GM21529 (cell line): Measurements from ENCODE around the gene KRTAP5-2.
"Not testable (repeated sequence)": the region's sequence is repeated elsewhere in the genome, so short reads cannot be mapped to it uniquely, and the experiment has no call there.

Experiments
- ATAC-seq: cut with Tn5 transposase; IDR thresholded peaks from one replicate; pipeline ENCODE4 v1.9.1; 2021; ENCODE audit not compliant: unreplicated experiment

The KRTAP5-2 gene

GRCh38 chr11:1597994-1598380 lies at the start of gene KRTAP5-2:
Gene KRTAP5-2, minus strand, starts transcription at chr11:1598294. Its CDS starts 44 bp downstream, at chr11:1598250.
- no peak for ATAC-seq

- ATAC-seq, result not testable (repeated sequence)
Measured at GRCh38 chr11:1646540-1646939, 48.4 kb upstream of the KRTAP5-2 start.

- ATAC-seq, result no peak
Measured at GRCh38 chr11:1645357-1645821, 47.3 kb upstream of the KRTAP5-2 start.

- no peak for ATAC-seq
Measured at GRCh38 chr11:1644601-1645356, 46.7 kb upstream of the KRTAP5-2 start.

- no peak for ATAC-seq
Measured at GRCh38 chr11:1643146-1643690, 45.1 kb upstream of the KRTAP5-2 start.

- ATAC-seq, result no peak
Measured at GRCh38 chr11:1642288-1643145, 44.4 kb upstream of the KRTAP5-2 start.

GRCh38 chr11:1641096-1641495 lies 43.0 kb upstream of the KRTAP5-2 start:
- ATAC-seq, result no peak

GRCh38 chr11:1640076-1640946 lies 42.2 kb upstream of the KRTAP5-2 start:
- ATAC-seq, result no peak

GRCh38 chr11:1639666-1640065 lies 41.6 kb upstream of the KRTAP5-2 start:
- no peak for ATAC-seq

GRCh38 chr11:1639102-1639620 lies 41.1 kb upstream of the KRTAP5-2 start:
- ATAC-seq, result no peak

- no peak for ATAC-seq
Measured at GRCh38 chr11:1638344-1638743, 40.2 kb upstream of the KRTAP5-2 start.

GRCh38 chr11:1637628-1638027 lies 39.5 kb upstream of the KRTAP5-2 start:
- no peak for ATAC-seq

GRCh38 chr11:1636291-1636950 lies 38.3 kb upstream of the KRTAP5-2 start:
- ATAC-seq, result no peak

GRCh38 chr11:1633864-1634263 lies 35.8 kb upstream of the KRTAP5-2 start:
- no peak for ATAC-seq

GRCh38 chr11:1632053-1632714 lies 34.1 kb upstream of the KRTAP5-2 start:
- ATAC-seq, result no peak

- ATAC-seq, result no peak
Measured at GRCh38 chr11:1631066-1631568, 33.0 kb upstream of the KRTAP5-2 start.

GRCh38 chr11:1630271-1630670 lies 32.2 kb upstream of the KRTAP5-2 start:
- no peak for ATAC-seq

- no peak for ATAC-seq
Measured at GRCh38 chr11:1629326-1630185, 31.5 kb upstream of the KRTAP5-2 start, which contains the start of gene KRTAP5-5. Gene KRTAP5-5, plus strand, starts transcription at chr11:1629775. Its CDS starts 66 bp downstream, at chr11:1629841.
